GM23338 (cell line): Measurements from ENCODE around the gene ADPRHL1. TPM values are rescaled to one million over a fixed set of nuclear protein-coding genes. Genes with fewer than 3 reads are reported as not detected.

Experiments used
- ATAC-seq: fragments of 200-7000 bp; cut with Tn5 transposase; 3 replicates; pipeline ENCODE4 v1.9.1; 2020
- DNase-seq: peaks from one replicate; pipeline ENCODE4 v3.0.0-alpha.2; 2015; ENCODE audit warnings: low spot score
- H2AFZ ChIP-seq: fragments of 200-600 bp; sonication (generic); 2 replicates; pipeline ENCODE4 v1.8.0; 2016; ENCODE audit warnings: antibody characterized with exemption, mild to moderate bottlenecking, moderate library complexity
- H3F3A ChIP-seq: fragments of 200-600 bp; sonication (generic); replicated peaks from 2 replicates; pipeline ENCODE4 v1.8.0; 2017; ENCODE audit warnings: antibody characterized with exemption, mixed run types, low read depth
- H3K27ac ChIP-seq: fragments of 200-600 bp; sonication (generic); 2 replicates; pipeline ENCODE4 v1.6.1; 2016; ENCODE audit warnings: low read depth
- H3K27me3 ChIP-seq: fragments of 200-600 bp; sonication (generic); 2 replicates; pipeline ENCODE4 v1.8.0; 2016; ENCODE audit warnings: mild to moderate bottlenecking, mixed run types, moderate library complexity; ENCODE audit not compliant: insufficient read depth
- H3K36me3 ChIP-seq: fragments of 200-600 bp; sonication (generic); 2 replicates; pipeline ENCODE4 v1.8.0; 2016; ENCODE audit warnings: mild to moderate bottlenecking; ENCODE audit not compliant: insufficient read depth
- H3K4me1 ChIP-seq: fragments of 200-600 bp; sonication (generic); 2 replicates; pipeline ENCODE4 v1.8.0; 2016; ENCODE audit warnings: mild to moderate bottlenecking, moderate library complexity; ENCODE audit not compliant: insufficient read depth
- H3K4me2 ChIP-seq: fragments of 200-600 bp; sonication (generic); 2 replicates; pipeline ENCODE4 v1.7.1; 2017; ENCODE audit warnings: mixed run types
- H3K4me3 ChIP-seq: fragments of 200-600 bp; sonication (generic); 2 replicates; pipeline ENCODE4 v1.6.1; 2016; ENCODE audit warnings: mixed run types
- H3K79me2 ChIP-seq: fragments of 200-600 bp; sonication (generic); replicated peaks from 2 replicates; pipeline ENCODE4 v1.8.0; 2017; ENCODE audit warnings: mild to moderate bottlenecking; ENCODE audit not compliant: insufficient read depth
- H3K9me2 ChIP-seq: fragments of 200-600 bp; sonication (generic); 2 replicates; pipeline ENCODE4 v1.8.0; 2017; ENCODE audit not compliant: insufficient read depth
- H4K20me1 ChIP-seq: fragments of 200-600 bp; sonication (generic); replicated peaks from 2 replicates; pipeline ENCODE4 v1.8.0; 2017; ENCODE audit warnings: mild to moderate bottlenecking; ENCODE audit not compliant: insufficient read depth
- H3K27ac Mint-ChIP-seq: 2 replicates; pipeline ENCODE4 v1.8.0; 2020; ENCODE audit warnings: inconsistent platforms, mild to moderate bottlenecking, moderate library complexity, mixed read lengths
- H3K27me3 Mint-ChIP-seq: 3 replicates; pipeline ENCODE4 v1.8.0; 2022; ENCODE audit warnings: low read depth, mild to moderate bottlenecking, moderate library complexity, mixed read lengths, inconsistent platforms; ENCODE audit not compliant: insufficient read depth, poor library complexity
- H3K36me3 Mint-ChIP-seq: 3 replicates; pipeline ENCODE4 v1.8.0; 2021; ENCODE audit warnings: low read depth, mild to moderate bottlenecking, inconsistent platforms, moderate library complexity, mixed read lengths
- H3K4me1 Mint-ChIP-seq: 3 replicates; pipeline ENCODE4 v1.8.0; 2020; ENCODE audit warnings: mild to moderate bottlenecking, inconsistent platforms, mixed read lengths
- H3K4me3 Mint-ChIP-seq: 3 replicates; pipeline ENCODE4 v1.8.0; 2021; ENCODE audit warnings: moderate library complexity, mild to moderate bottlenecking, inconsistent platforms, mixed read lengths
- H3K9me3 Mint-ChIP-seq: 3 replicates; pipeline ENCODE4 v1.8.0; 2020; ENCODE audit warnings: moderate library complexity, mild to moderate bottlenecking, inconsistent platforms, mixed read lengths
- CREB1 ChIP-seq: fragments of 250-450 bp; sonication (Bioruptor Pico); IDR thresholded peaks from 2 replicates; pipeline ENCODE4 v1.5.0; 2020; ENCODE audit warnings: low read depth, mild to moderate bottlenecking, moderate library complexity
- ETS1 ChIP-seq: IDR thresholded peaks from 2 replicates; pipeline ENCODE4 v1.6.1; 2016; ENCODE audit warnings: antibody characterized with exemption
- EZH2phosphoT487 ChIP-seq: fragments of 200-600 bp; sonication (generic); IDR thresholded peaks from one replicate; pipeline ENCODE4 v1.8.1; 2018; ENCODE audit warnings: antibody characterized with exemption; ENCODE audit not compliant: unreplicated experiment
- JUNB ChIP-seq: IDR thresholded peaks from one replicate; pipeline ENCODE4 v1.6.1; 2016; ENCODE audit warnings: antibody characterized with exemption; ENCODE audit not compliant: unreplicated experiment
- POLR2AphosphoS5 ChIP-seq: IDR thresholded peaks from 2 replicates; pipeline ENCODE4 v1.6.1; 2016; ENCODE audit warnings: antibody characterized with exemption, low read depth
- REST ChIP-seq: IDR thresholded peaks from one replicate; pipeline ENCODE4 v1.6.1; 2018; ENCODE audit warnings: antibody characterized with exemption; ENCODE audit not compliant: unreplicated experiment
- STAT1 ChIP-seq: IDR thresholded peaks from one replicate; pipeline ENCODE4 v1.6.1; 2016; ENCODE audit warnings: antibody characterized with exemption; ENCODE audit not compliant: unreplicated experiment
- ZNF462 ChIP-seq: fragments of 250-450 bp; sonication (Bioruptor Pico); IDR thresholded peaks from 2 replicates; pipeline ENCODE4 v1.5.0; 2020; ENCODE audit warnings: mild to moderate bottlenecking, moderate library complexity
- polyA plus RNA-seq: library from polyadenylated mRNA; unstranded; fragments of >200 nt; fragmentation: Nextera tagmentation; extraction: Ambion mirVana; gene quantifications from 2 replicates; pipeline ENCODE4 v1.2.1, GENCODE V29; 2016
- total RNA-seq: library from RNA; depleted of rRNA; stranded (reverse); fragments of >200 nt; shearing (Covaris generic); gene quantifications from 2 replicates; pipeline ENCODE4 v1.2.3, GENCODE V29; 2014

The ADPRHL1 gene
- total and polyA plus RNA-seq, 2 experiments from 2014 or later = 0.80 to 1.0 TPM

DNA sequence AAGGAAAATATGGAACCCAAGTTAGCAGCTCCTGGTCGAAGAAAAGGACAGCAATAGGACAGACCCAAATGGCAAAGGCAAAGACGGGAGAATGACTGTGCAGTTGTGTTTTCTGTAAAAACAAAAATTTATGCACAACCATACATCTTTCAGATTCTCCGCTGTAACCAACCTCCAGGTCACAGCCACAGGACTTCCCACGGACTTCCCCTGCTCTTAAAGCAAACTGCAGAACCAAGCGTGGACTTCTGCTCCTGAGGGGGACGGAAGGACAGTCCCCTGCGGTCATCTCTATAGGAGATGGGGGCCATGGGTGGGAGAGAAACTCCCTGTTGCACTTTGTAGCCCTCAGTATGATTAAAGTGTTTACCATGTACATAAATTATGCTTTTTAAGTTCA is 91.9 kb downstream of the ADPRHL1 start (continued):
- TF ChIP-seq ZNF462 (CRISPR knock-in tag) (no peak), ETS1 (no peak), EZH2phosphoT487 (no peak), STAT1 (no peak), JUNB (no peak)

- Histone ChIP-seq H3K36me3 (peaks cover 21% of the 10 kb centered on the region), H3K4me1 (peaks cover 15% of the 10 kb centered on the region; the same call in 1 of the 2 replicates), H3K79me2 (peaks cover 81% of the 10 kb centered on the region), H3F3A (peaks cover 21% of the 10 kb centered on the region; the same call in 1 of the 2 replicates), H3K27me3 (no peaks in the 10 kb centered on the region), H3K4me2 (no peak overlapping the region), H3K9me2 (no peaks in the 10 kb centered on the region), H4K20me1 (peaks cover 52% of the 10 kb centered on the region), H3K27ac (0 out of 2 replicates have a peak overlapping the region, but pooled peaks have one; percentile 55), H3K4me3 (no peak overlapping the region), H2AFZ (no peak overlapping the region)
- Mint-ChIP-seq H3K27ac (no peak overlapping the region), H3K9me3 (peaks cover 1% of the 10 kb centered on the region; the same call in 2 of the 3 replicates), H3K27me3 (peaks cover 6% of the 10 kb centered on the region), H3K36me3 (peaks cover 37% of the 10 kb centered on the region), H3K4me1 (peaks cover 14% of the 10 kb centered on the region), H3K4me3 (no peak overlapping the region)
- no peak for ATAC-seq
- DNase-seq = no peak
- TF ChIP-seq CREB1 (CRISPR knock-in tag) (no peak), STAT1 (no peak), ETS1 (no peak), POLR2AphosphoS5 (no peak), REST (no peak)
Measured at GRCh38 chr13:113360446-113360845, 92.8 kb downstream of the ADPRHL1 start.
